GM18508 (cell line): Measurements from ENCODE around the gene TOP3A.
A peak's percentile ranks its signal among the peaks of the same experiment; 100 is the strongest.

Source experiments
- ATAC-seq: cut with Tn5 transposase; IDR thresholded peaks from one replicate; pipeline ENCODE4 v1.9.1; 2021; ENCODE audit warnings: moderate number of reproducible peaks; ENCODE audit not compliant: insufficient read depth, unreplicated experiment

Gene TOP3A

DNA sequence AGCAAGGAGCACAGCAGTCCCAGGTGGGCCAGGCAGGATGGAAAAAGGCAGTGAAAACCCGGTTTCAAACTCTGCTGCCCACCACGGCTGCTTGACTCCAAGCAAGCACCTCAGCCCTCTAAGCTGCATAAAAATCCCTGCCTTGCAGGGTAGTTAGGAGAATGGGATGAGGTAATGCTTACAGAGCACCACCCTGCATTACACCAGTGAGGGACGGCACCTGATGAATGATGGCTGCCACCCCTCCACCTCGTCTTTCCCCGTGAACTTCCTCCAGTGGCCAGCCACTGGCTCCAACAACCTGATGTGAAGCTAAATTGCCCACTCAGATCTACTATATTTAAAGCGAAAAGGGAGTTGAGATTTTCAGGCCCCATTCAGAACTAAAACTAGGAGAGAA lies 33.0 kb downstream of the TOP3A start:
- ATAC-seq, result no peak

DNA sequence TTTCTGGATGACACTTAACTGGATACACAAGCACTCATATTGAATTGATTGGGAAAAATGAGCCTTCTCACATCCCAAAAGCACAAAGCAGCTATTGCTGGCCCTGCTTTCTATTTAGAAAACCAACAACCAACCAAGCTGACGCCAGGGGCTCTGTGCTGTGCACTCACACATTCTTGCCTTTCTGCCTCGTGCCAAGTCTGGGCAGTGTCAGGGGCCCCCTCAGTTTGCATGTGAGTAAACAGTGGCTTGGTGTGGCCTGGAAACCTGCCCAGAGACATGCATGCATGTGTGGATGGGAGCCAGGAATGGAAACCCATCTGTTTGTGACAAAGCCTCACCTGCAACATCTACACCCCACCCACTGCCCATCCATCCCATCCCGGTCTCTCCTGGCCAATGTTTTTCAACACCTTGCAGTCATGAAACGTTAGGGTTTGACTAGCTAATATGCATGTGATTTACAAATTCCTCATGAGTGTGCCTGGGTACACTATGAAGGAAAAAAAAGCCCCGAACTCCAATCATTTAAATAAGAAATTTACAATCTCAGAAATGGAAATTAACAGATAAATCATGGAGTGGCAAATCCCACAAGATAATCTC lies 33.9 kb downstream of the TOP3A start:
- ATAC-seq, result no peak

DNA sequence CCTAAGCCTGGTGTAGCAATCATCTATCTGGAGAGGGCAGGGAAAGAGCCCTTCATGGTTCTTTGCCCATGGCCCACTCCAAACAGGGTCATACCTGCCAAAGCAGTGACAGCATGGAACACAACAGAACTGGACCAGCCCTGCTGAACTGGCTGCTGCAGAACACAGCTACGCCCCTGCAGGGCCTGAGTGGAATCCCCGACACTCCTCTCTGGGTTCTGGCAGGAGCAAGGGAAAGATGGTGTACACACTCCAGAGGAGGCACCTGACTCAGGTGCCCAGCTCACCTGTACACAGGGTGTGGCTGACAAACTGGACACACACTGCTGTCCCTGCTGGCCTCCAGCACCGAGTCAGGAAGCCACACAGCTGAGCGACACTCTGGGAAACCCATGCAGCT lies 34.5 kb downstream of the TOP3A start:
- ATAC-seq, result no peak

DNA sequence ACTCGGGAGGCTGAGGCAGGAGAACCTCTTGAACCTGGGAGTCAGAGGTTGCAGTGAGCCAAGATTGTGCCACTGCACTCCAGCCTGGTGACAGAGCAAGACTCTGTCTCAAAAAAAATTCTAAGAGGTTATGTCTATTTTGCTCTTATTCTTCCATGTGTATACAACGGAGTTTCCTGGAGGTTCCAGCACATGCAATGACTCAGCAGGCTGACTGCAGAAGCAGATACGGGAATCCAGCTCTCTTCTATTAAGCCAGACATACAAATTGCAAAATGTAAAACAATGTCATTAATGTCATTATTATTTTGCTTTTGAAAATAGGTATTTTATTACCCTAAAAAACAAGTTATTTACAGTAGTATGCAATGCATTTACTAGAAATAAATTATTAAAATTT lies 35.9 kb downstream of the TOP3A start:
- ATAC-seq, result no peak

DNA sequence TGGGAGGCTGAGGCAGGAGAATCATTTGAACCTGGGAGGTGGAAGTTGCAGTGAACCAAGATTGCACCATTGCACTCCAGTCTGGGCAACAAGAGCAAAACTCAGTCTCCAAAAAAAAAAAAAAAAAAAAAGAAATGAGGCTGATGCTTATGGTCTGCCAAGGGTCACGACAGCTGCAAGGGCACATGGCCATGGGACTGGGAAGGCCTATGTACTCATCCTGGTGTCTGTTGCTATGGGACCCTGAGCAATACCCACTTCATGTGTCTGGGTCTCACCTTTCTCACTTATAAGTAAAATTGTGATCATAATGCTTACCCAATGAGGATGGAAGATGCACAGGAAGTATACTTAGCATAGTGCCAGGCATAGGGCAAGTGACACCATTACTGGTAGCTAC lies 37.7 kb downstream of the TOP3A start:
- ATAC-seq, result no peak

DNA sequence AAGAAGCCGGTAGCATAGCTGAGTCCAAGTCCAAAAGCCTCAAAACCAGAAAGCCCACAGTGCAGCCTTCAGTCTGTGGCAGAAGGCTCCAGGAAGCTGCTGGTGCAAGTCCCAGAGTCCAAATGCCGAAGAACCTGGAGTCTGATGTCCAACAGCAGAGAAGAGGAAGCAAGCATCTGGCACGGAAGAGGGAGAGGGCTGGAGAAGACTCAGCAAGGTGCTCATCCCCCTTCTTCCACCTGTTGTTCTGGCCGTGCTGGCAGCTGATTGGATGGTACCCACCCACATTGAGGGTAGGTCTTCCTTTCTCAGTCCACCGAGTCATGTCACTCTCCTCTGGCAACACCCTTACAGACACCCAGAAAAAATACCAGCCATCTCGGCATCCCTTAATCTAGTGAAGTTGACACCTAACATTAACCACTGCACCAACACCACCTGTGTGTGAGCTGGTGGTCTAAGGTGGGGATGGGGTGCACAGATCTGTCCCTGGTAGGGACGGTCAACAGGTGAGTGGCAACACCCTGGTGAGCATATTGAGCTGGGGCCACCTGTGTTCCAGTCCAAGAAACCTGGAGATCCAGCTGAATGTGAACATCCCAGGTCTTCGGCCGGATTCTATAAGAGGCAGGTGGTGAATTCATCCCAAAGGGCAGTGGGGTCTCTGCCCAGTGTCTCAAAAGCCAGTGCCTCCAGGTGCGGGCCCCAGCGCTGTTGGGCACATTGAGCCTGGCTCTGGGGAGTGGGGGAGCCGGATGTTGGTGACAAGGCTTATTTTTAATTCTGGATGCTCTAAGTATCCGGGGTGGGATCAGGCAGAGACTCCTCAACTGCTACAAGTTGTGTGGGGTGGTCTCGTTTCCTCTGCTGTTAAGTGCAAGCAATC lies 44.5 kb downstream of the TOP3A start:
- ATAC-seq, result no peak

DNA sequence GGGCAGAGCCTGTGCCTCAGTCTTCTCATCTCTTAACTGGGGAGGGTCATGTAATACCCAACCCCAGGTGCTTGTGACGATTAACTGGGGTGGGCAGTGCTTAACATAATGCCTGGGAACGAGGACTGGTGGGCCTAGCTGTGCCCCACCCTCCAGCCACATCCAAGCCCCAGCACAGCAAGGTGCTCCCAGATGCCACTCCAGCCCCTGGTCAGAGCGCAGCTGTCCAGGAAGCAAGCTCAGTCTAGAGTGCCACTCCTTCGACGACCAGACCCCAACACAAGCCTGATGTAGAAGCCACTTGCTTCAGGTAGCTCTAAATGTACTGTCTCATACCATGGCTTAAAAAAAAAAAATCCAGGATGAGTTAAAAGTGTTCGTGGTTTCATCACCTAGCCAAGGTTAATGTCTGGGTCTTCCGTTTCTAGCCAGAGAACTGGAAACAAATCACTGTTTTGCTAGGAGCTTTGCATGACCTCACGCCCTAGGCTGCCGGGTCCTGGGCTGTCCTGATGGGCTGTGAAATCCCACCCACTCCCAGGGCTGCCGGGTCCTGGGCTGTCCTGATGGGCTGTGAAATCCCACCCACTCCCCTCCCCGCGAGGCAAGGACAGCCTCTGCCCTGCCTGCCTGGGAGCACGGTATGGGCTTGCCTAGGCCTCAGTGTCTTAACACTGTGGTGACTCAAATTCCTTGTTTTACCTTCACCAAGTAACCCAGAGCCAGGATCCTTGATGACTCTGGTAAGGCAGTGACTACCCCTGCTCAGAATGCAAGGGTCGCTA lies 46.7 kb downstream of the TOP3A start:
- ATAC-seq, result no peak

DNA sequence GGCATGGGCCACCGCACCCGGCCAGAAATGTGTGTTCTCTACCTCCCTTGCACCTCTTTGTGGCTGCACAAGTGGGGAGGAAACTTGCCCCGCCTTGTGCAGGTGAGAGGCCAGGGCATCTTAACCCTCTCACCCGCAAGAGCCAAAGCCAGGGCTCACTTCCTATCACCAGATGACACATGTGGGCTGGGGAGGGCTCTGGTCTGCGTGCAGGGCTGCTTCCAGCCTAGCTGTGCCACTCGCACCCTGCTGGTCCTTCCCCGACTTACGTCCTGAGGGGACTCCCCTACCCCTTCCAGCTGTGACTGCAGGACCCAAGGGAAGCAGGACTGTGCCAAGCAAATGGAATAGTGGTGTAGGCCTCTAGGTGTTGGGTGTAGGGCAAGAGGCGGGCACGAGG lies 47.4 kb downstream of the TOP3A start:
- ATAC-seq, result no peak

DNA sequence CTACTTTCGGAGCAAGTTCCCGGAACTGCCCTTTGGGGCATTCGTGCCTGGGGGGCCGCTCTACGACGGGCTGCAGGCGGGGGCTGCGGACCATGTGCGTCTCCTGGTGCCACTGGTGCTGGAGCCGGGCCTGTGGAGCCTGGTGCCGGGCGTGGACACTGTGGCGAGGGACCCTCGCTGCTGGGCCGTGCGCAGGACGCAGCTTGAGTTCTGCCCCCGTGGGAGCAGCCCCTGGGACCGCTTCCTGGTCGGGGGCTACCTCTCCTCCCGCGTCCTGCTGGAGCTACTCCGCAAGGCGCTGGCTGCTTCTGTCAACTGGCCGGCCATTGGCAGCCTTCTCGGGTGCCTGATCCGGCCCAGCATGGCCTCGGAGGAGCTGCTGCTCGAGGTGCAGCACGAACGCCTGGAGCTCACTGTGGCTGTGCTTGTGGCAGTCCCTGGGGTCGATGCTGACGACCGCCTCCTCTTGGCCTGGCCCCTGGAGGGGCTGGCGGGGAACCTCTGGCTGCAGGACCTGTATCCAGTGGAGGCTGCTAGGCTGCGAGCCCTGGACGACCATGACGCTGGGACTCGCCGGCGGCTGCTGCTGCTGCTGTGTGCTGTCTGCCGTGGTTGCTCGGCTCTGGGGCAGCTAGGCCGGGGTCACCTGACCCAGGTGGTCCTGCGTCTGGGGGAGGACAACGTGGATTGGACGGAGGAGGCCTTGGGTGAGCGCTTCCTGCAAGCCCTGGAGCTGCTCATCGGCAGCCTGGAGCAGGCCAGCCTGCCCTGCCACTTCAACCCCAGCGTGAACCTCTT lies 50.7 kb downstream of the TOP3A start:
- no peak for ATAC-seq

DNA sequence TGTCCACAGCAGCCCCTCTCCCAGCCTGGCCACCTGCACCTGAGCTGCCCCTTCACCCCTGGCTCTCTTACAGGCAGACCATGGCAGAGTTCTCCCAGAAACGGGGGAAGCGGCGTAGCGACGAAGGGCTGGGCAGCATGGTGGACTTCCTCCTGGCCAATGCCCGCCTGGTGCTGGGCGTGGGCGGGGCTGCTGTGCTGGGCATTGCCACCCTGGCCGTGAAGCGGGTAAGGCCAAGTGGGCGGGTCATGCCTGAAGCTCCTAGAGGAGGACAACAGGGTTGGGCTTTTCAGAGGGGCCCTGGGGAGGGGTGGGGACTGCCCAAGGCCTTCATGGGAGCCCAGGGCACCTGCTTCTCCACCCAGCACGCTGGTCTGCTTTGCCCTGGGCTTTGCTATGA lies 52.2 kb downstream of the TOP3A start:
- ATAC-seq, result no peak

DNA sequence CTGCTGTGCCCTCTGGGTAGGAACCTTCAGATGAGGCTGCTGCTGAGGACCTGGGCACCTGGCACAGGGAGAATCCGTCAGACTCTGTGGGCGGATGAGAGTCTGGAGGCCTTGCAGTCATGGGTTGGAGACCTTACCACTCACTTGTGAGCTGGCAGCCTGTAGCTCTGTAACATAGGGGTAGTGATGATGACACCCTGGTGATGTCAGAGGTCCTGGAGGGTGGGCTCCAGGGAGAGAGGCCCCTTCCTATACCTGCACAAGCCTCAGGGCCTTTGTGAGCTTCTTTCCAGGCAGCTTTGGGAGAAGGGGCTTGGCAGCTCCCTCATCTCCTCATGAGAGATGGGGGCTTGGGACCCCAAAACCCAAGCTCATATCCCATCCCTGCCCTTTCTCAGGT lies 52.7 kb downstream of the TOP3A start:
- ATAC-seq, result no peak

DNA sequence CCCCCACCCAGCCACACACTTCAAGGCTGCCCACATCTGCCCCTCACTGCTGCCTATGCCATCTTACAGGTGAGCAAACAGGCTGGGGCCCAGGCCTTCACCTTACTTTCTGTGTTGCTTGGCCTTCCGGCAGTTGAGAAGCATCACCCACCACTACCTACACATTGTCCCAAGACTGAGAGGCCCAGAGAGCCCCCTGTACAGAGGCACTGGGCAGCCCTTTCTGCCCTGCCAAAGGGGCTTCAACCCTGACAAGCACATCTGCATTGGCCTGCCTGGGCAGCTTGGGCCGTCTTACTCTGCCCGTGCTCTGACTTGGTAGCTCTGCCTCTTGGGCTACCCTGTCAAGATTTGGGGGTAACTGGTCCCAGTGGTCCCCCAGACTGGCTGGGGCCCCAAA lies 53.1 kb downstream of the TOP3A start:
- no peak for ATAC-seq

DNA sequence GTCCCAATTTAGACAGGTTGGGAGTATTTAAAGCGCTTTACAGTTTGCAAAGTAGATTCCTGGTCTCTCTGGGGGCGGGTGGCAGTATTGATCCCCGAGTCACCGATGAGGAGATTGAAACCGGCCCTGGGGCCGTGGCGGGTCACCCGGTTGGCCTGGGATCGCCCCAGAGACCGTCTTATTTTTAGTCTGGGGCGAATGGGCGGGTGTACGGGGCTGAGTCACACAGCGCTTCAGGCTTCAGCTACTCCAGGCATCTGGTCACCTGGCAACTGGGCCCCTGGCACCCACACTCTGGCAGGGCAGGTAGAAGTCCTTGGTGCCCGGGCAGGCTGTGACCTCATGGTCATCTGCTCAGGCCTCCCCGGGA lies 53.7 kb downstream of the TOP3A start:
- ATAC-seq, result no peak

DNA sequence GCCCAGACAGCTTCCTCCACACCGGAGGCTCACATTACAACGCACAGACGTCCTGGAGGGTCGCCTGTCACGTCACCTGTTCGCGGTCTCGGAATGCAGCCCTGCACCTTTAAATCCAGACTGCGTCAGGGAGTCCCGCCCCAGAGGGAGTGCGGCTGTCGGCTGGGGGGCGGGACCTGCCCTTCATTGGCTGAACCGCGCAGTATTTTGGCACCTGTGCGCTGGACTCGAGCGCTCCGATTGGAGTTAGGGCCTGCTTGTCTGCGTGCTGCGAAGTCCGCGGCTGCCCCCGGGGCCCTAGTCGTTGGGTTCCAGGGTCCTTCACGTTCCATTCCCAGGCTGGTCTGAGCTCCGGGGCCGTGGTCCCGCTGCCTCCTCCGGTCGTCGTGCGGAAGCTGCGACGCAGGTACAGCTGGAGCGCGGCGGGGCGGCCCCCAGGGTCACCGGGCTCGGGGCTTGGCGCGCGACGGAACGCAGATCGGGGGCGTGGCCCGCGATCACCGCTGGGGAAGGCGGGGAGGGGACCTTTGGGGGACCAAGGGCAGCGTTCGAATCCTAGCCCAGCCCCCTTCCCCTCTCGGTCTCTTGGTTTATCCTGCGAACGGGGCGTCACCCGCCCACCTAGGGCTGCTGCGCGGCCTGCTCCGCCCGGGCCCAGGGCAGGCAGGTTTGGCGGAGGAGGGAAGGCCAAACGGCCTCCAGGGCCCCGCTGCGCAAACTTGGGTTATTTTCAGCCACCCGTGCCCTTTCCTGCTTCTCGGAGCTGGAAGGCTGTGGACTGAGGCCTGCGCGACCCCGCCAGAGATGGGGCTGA lies 54.3 kb downstream of the TOP3A start, which contains the start of gene MIEF2:
Gene MIEF2, plus strand, starts transcription at position 331 of the 814 bp plus-strand sequence. CDS start 2,059 bp downstream, outside the sequence.
- ATAC-seq, result peak; percentile 52

DNA sequence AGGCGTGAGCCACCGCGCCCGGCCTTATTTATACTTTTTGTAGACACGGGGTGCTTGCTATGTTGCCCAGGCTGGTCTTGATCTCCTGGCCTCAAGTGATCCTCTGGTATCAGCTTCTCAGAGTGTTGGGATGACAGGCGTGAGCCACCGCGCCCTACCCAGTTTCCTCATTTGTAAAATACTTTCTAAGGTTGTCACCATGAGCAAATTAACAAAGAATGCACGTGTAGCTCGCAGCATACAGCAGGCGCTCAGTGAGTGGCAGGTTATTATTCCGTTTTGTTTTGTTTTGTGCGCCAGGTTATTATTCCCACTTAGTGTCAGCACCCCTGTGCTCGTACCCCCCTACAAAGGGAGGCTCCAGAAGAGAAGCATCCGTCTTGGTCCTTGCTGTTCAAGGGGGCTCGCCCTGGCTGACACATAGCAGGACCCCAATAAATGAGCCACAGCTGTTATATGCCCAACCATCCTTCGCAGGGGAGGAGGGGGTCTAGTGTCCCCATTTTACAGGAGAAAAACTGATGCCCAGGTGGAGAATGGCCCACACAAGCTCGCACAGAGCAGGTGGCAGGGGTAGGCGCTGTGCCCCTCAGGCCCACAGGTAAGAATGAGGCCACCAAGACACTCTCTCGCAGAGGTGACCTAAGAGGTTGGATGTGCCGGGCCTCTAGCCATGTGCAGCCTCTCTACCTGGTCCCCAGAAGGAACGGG lies 55.0 kb downstream of the TOP3A start:
- no peak for ATAC-seq

DNA sequence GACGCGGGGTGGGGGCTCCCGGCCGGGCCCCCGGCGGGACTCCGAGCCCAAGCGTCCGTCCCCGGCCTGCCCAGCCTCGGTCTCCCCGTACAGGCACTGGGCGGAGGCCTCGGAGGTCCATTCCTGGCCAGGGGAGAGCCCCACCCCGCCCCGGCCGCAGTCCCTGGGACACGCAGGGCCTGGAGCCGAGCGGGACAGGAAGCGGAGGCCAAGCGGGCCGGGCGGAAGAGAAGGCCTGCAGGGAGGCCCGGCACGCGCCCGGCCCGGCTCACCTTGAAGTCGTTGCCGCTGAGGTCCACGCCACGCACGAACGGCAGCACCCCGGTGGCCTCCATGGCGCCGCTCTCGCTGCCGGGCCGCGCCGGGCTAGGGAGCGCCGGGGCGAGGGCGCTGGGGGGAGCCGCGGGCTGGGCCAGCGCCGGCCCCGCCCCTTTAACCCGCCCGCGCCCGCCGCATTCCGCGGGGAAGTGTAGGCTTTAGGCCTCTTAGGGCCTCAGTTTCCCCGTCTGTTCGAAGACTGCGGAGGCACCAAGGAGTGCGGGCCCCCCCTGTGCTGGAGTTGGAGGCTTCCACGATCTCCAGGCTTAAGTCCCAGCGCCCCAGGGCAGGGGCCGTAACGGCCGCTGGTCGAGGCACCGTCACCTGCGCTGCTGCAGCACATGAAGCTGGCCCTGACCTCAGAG lies 56.3 kb downstream of the TOP3A start, which contains the start of gene FLII:
Gene FLII, minus strand, starts transcription at position 383 of the 683 bp plus-strand sequence. Its CDS starts 48 bp downstream, at position 335.
- no peak for ATAC-seq

DNA sequence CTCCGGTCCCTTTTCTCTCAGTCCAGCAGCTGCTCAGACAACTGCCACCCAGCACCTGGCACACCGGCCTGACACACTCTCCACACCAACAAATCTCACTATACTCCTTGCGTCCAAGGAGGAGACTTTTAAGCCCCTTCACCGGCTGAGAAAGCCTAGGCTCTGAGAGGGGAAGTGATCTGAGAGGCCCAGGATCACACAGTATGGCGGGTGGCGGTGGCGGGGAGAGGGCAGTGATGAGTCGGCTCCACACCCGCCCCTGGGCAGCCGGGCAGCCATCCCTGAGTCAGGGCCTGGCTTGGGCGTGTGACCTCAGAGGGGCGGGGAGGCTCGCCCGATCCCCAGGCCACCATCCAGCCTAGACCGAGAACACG lies 56.8 kb downstream of the TOP3A start:
- ATAC-seq, result no peak

DNA sequence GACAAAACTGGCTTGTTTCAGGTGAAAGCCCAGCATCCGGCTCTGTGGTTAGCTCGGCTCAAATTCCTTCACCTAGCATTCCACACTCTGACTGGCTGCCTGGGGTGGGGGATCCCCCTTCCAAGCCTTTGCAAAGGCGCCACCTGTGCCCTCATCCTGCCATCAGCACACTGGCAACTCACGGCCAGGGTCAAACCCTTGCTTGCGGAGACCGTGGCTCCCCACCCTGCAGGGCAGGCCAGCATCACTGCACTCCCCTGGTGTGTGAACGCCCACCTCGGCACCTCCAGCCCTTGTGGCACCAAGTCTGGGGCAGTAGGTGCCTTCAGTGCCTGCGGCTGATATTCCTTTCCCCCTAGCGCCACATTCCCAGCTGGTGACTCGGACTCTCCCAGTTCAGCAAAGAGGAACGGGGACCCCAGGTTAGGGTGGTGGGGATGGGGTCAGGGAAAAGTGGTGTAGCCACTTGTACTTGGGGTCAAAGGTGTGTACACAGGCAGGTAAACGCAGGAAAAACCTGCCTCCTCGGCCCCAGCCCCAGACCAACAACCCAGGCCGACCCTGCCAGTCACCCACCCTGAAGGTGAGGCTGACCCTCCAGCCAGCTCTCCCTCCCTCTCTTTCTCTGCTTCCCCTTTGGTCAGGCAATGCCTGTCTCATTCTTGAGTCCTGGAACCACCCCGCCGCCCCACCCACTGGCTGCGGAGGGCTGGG lies 57.4 kb downstream of the TOP3A start:
- no peak for ATAC-seq
